ENCODE data around the gene DDHD1. TPM values are rescaled to one million over a fixed set of nuclear protein-coding genes. Genes with fewer than 3 reads are reported as not detected.

Gene DDHD1
- total and polyA plus RNA-seq, 2 experiments from 2014 or later = 6.2 to 18.8 TPM

- H3K4me3 ChIP-seq = no peak overlapping the region
- no peak overlapping the region for H3K27ac ChIP-seq
- H3K9me2 ChIP-seq (replicated peaks; ENCODE audit: insufficient read depth) = no peaks in the 10 kb centered on the region
- no peaks in the 10 kb centered on the region for H3K36me3 ChIP-seq (replicated peaks; ENCODE audit: insufficient read depth, low read depth)
- no peaks in the 10 kb centered on the region for H3K4me1 ChIP-seq (ENCODE audit: insufficient read depth)
- no peaks in the 10 kb centered on the region for H3K79me2 ChIP-seq
- no peaks in the 10 kb centered on the region for H3K27me3 ChIP-seq
- no peak for DNase-seq (ENCODE audit: low spot score)
- 95% methylated on average over 2 of the region's 2 CpGs for WGBS (ENCODE audit: low lambda C conversion rate, missing lambda C conversion rate)
- no peak overlapping the region for H2AFZ ChIP-seq
- TF ChIP-seq CTCF (IDR thresholded peaks at IDR 0.05; ENCODE audit: poor library complexity) (no peak), EZH2phosphoT487 (IDR thresholded peaks at IDR 0.05; ENCODE audit: low read depth, severe bottlenecking, unreplicated experiment) (no peak), EZH2 (IDR thresholded peaks at IDR 0.05; ENCODE audit: borderline replicate concordance) (no peak)
- H3K9me3 ChIP-seq (ENCODE audit: low read depth) = no peaks in the 10 kb centered on the region
- no peak overlapping the region for H3K4me2 ChIP-seq
- no peaks in the 10 kb centered on the region for H4K20me1 ChIP-seq (ENCODE audit: insufficient read depth, poor library complexity, severe bottlenecking)
Measured at GRCh38 chr14:53161758-53162435, 8.8 kb upstream of the DDHD1 start.

- no peak overlapping the region for H2AFZ ChIP-seq
- H3K79me2 ChIP-seq = peaks cover 6% of the 10 kb centered on the region
- H3K9me3 ChIP-seq (ENCODE audit: low read depth) = no peaks in the 10 kb centered on the region
- no peak overlapping the region for H3K27ac ChIP-seq
- TF ChIP-seq EZH2 (IDR thresholded peaks at IDR 0.05; ENCODE audit: borderline replicate concordance) = no peak
- TF ChIP-seq EZH2phosphoT487 (IDR thresholded peaks at IDR 0.05; ENCODE audit: low read depth, severe bottlenecking, unreplicated experiment) = no peak
- TF ChIP-seq CTCF (IDR thresholded peaks at IDR 0.05; ENCODE audit: poor library complexity) = no peak
- no peaks in the 10 kb centered on the region for H3K9me2 ChIP-seq (replicated peaks; ENCODE audit: insufficient read depth)
- no peaks in the 10 kb centered on the region for H3K27me3 ChIP-seq
- H3K4me1 ChIP-seq (ENCODE audit: insufficient read depth) = no peaks in the 10 kb centered on the region
- 94% methylated on average over 4 of the region's 4 CpGs for WGBS (ENCODE audit: low lambda C conversion rate, missing lambda C conversion rate)
- no peaks in the 10 kb centered on the region for H4K20me1 ChIP-seq (ENCODE audit: insufficient read depth, poor library complexity, severe bottlenecking)
- H3K36me3 ChIP-seq (replicated peaks; ENCODE audit: insufficient read depth, low read depth) = no peaks in the 10 kb centered on the region
- no peak for DNase-seq (ENCODE audit: low spot score)
- no peak overlapping the region for H3K4me2 ChIP-seq
- no peak overlapping the region for H3K4me3 ChIP-seq
Measured at GRCh38 chr14:53156238-53156637, 3.1 kb upstream of the DDHD1 start.

GRCh38 chr14:53153702-53154112 lies 584 bp upstream of the DDHD1 start:
- 82% methylated on average over 4 of the region's 4 CpGs for WGBS (ENCODE audit: low lambda C conversion rate, missing lambda C conversion rate)
- Histone ChIP-seq H3K27me3 (no peaks in the 10 kb centered on the region), H3K4me2 (peak overlapping the region; percentile 82), H3K4me1 (ENCODE audit: insufficient read depth) (no peaks in the 10 kb centered on the region), H3K27ac (peak overlapping the region; percentile 92), H2AFZ (peak overlapping the region; percentile 100), H3K4me3 (peak overlapping the region; percentile 94), H3K36me3 (replicated peaks; ENCODE audit: insufficient read depth, low read depth) (no peaks in the 10 kb centered on the region), H3K9me2 (replicated peaks; ENCODE audit: insufficient read depth) (no peaks in the 10 kb centered on the region), H3K9me3 (ENCODE audit: low read depth) (no peaks in the 10 kb centered on the region), H4K20me1 (ENCODE audit: insufficient read depth, poor library complexity, severe bottlenecking) (peaks cover 10% of the 10 kb centered on the region), H3K79me2 (peaks cover 32% of the 10 kb centered on the region)
- no peak for DNase-seq (ENCODE audit: low spot score)
- TF ChIP-seq EZH2 (IDR thresholded peaks at IDR 0.05; ENCODE audit: borderline replicate concordance) (no peak), CTCF (IDR thresholded peaks at IDR 0.05; ENCODE audit: poor library complexity) (no peak), EZH2phosphoT487 (IDR thresholded peaks at IDR 0.05; ENCODE audit: low read depth, severe bottlenecking, unreplicated experiment) (no peak)
